GM18907 (cell line): Measurements from ENCODE around the gene CPD.
A peak's percentile ranks its signal among the peaks of the same experiment; 100 is the strongest.
"Not testable (repeated sequence)": the region's sequence is repeated elsewhere in the genome, so short reads cannot be mapped to it uniquely, and the experiment has no call there.

Experiments used
- ATAC-seq: cut with Tn5 transposase; IDR thresholded peaks from one replicate; pipeline ENCODE4 v1.9.1; 2021; ENCODE audit warnings: mild to moderate bottlenecking, moderate library complexity; ENCODE audit not compliant: unreplicated experiment

Gene CPD

GRCh38 chr17:30424471-30424870 lies 45.7 kb downstream of the CPD start:
- no peak for ATAC-seq

- ATAC-seq: no peak
Observed at GRCh38 chr17:30426292-30426691, 47.6 kb downstream of the CPD start.

GRCh38 chr17:30427611-30428010 lies 48.9 kb downstream of the CPD start:
- ATAC-seq: no peak

GRCh38 chr17:30429155-30429554 lies 50.4 kb downstream of the CPD start:
- ATAC-seq: no peak

GRCh38 chr17:30433514-30433913 lies 54.8 kb downstream of the CPD start:
- no peak for ATAC-seq

- no peak for ATAC-seq
Observed at GRCh38 chr17:30436729-30437128, 58.0 kb downstream of the CPD start.

- no peak for ATAC-seq
Observed at GRCh38 chr17:30443721-30444120, 65.0 kb downstream of the CPD start.

- not testable (repeated sequence) for ATAC-seq
Observed at GRCh38 chr17:30446640-30447039, 67.9 kb downstream of the CPD start.

GRCh38 chr17:30449480-30449879 lies 70.8 kb downstream of the CPD start:
- ATAC-seq: no peak

GRCh38 chr17:30450125-30451027 lies 71.6 kb downstream of the CPD start:
- no peak for ATAC-seq

GRCh38 chr17:30454635-30455034 lies 75.9 kb downstream of the CPD start:
- ATAC-seq: no peak

GRCh38 chr17:30458371-30458770 lies 79.6 kb downstream of the CPD start:
- no peak for ATAC-seq

GRCh38 chr17:30458797-30459413 lies 80.2 kb downstream of the CPD start:
- not testable (repeated sequence) for ATAC-seq

- no peak for ATAC-seq
Observed at GRCh38 chr17:30468465-30468864, 89.7 kb downstream of the CPD start.

GRCh38 chr17:30472238-30472890 lies 93.6 kb downstream of the CPD start:
- ATAC-seq: no peak

- no peak for ATAC-seq
Observed at GRCh38 chr17:30475206-30475605, 96.5 kb downstream of the CPD start.

GRCh38 chr17:30476726-30477082 lies 98.0 kb downstream of the CPD start:
- peak; percentile 28 for ATAC-seq

GRCh38 chr17:30477083-30477773 lies 98.5 kb downstream of the CPD start, which contains the start of gene GOSR1:
GOSR1 (plus strand) TSS chr17:30477408; CDS start chr17:30477434, 26 bp downstream.
- peak; percentile 92 for ATAC-seq

- ATAC-seq: peak; percentile 10
Observed at GRCh38 chr17:30477774-30478115, 99.0 kb downstream of the CPD start.

- ATAC-seq: no peak
Observed at GRCh38 chr17:30482555-30482954, 103.8 kb downstream of the CPD start.

GRCh38 chr17:30483159-30483558 lies 104.4 kb downstream of the CPD start:
- ATAC-seq: no peak
